Measurements from ENCODE around the gene UMPS.
"Not testable (repeated sequence)": the region's sequence is repeated elsewhere in the genome, so short reads cannot be mapped to it uniquely, and the experiment has no call there.

DNA sequence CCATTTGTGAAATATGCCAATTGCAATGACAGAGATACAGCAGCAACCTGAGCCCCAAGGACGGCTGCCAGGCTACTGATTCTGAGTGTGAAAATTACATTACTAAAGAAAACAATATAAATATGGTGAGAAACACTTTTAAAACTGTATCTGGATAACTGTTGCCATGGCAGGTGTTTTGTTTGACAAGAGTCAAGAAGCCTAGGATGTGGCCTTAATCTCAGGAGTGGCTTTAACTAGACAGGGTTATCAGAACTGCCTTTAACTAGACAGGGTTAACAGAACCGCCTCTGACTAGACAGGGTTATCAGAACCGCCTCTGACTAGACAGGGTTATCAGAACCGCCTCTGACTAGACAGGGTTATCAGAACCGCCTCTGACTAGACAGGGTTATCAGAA, 58.9 kb downstream of the UMPS start:
- not testable (repeated sequence) for TF ChIP-seq CTCF (IDR thresholded peaks at IDR 0.05; ENCODE audit: insufficient read depth, low read length, poor library complexity, severe bottlenecking); EZH2phosphoT487 (conservative IDR thresholded peaks at IDR 0.05; ENCODE audit: low read length)
